ENCODE measurements around the gene RYR2.

- TF ChIP-seq CTCF (IDR thresholded peaks at IDR 0.05) (no peak), EZH2 (IDR thresholded peaks at IDR 0.05) (no peak), EZH2phosphoT487 (IDR thresholded peaks at IDR 0.05) (no peak)
Observed at GRCh38 chr1:237005674-237006073, 36.3 kb upstream of the RYR2 start.
